Measurements from ENCODE around the gene RBM47.

DNA sequence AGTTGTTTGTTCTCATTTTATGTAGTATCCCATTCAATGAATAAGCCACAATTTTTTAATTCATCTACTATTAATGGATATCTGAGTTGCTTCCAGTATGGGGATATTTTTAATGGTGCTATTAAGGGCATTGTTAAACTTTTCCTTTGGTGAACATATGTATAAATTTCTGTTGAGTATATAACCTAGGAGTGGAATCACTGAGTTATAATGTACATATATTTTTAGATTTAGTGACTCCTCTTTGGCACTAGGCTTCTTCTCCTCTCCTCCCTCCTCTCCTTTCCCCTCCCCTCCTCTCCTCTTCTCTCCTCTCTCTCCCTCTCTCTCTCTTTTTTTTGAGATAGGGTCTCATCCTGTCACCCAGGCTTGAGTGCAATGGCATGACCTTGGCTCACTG lies 26.4 kb downstream of the RBM47 start:
- TF ChIP-seq, protein P1, sequence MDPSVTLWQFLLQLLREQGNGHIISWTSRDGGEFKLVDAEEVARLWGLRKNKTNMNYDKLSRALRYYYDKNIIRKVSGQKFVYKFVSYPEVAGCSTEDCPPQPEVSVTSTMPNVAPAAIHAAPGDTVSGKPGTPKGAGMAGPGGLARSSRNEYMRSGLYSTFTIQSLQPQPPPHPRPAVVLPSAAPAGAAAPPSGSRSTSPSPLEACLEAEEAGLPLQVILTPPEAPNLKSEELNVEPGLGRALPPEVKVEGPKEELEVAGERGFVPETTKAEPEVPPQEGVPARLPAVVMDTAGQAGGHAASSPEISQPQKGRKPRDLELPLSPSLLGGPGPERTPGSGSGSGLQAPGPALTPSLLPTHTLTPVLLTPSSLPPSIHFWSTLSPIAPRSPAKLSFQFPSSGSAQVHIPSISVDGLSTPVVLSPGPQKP (CRISPR knock-in tag; IDR thresholded peaks at IDR 0.05): no peak
- TF ChIP-seq, protein P2, sequence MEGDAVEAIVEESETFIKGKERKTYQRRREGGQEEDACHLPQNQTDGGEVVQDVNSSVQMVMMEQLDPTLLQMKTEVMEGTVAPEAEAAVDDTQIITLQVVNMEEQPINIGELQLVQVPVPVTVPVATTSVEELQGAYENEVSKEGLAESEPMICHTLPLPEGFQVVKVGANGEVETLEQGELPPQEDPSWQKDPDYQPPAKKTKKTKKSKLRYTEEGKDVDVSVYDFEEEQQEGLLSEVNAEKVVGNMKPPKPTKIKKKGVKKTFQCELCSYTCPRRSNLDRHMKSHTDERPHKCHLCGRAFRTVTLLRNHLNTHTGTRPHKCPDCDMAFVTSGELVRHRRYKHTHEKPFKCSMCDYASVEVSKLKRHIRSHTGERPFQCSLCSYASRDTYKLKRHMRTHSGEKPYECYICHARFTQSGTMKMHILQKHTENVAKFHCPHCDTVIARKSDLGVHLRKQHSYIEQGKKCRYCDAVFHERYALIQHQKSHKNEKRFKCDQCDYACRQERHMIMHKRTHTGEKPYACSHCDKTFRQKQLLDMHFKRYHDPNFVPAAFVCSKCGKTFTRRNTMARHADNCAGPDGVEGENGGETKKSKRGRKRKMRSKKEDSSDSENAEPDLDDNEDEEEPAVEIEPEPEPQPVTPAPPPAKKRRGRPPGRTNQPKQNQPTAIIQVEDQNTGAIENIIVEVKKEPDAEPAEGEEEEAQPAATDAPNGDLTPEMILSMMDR (IDR thresholded peaks at IDR 0.05 in 2 of 3, conservative IDR thresholded peaks at IDR 0.05 in 1 of 3; ENCODE audit: insufficient read depth in 2 of 3, low read depth in 1 of 3, low read length in 3 of 3): no peak
- TF ChIP-seq HDAC2 (IDR thresholded peaks at IDR 0.05): no peak
- no peak for TF ChIP-seq POLR2A (conservative IDR thresholded peaks at IDR 0.05)
- TF ChIP-seq ATF7 (IDR thresholded peaks at IDR 0.05): no peak
- TF ChIP-seq ZNF561 (CRISPR knock-in tag; conservative IDR thresholded peaks at IDR 0.05): no peak
- no peak for TF ChIP-seq TAF15 (IDR thresholded peaks at IDR 0.05; ENCODE audit: low read depth, low read length)
- no peak for TF ChIP-seq ETV5 (CRISPR knock-in tag; IDR thresholded peaks at IDR 0.05; ENCODE audit: low read depth)
- no peak for TF ChIP-seq HCFC1 (IDR thresholded peaks at IDR 0.05; ENCODE audit: low read depth, low read length)
- no peak for TF ChIP-seq PHB2 (IDR thresholded peaks at IDR 0.05; ENCODE audit: low read depth)
- TF ChIP-seq KLF16 (IDR thresholded peaks at IDR 0.05): no peak
